K562 (cell line): Measurements from ENCODE around the gene TMEM181. TPM values are rescaled to one million over a fixed set of nuclear protein-coding genes. Genes with fewer than 3 reads are reported as not detected.

Source experiments
- EZH2 ChIP-seq: IDR thresholded peaks from 2 replicates; pipeline ENCODE4 v1.6.1; 2012; ENCODE audit warnings: low read depth, mild to moderate bottlenecking, inconsistent platforms, low read length, borderline replicate concordance
- HMBOX1 ChIP-seq: sonication (generic); IDR thresholded peaks from 2 replicates; pipeline ENCODE4 v1.6.1; 2016
- RREB1 ChIP-seq: fragments of 250-450 bp; sonication (Bioruptor Pico); IDR thresholded peaks from 2 replicates; pipeline ENCODE4 v1.4.0; 2020
- TCF7 ChIP-seq: sonication (generic); IDR thresholded peaks from 2 replicates; pipeline ENCODE4 v1.6.1; 2016; ENCODE audit warnings: antibody characterized with exemption, borderline replicate concordance
- polyA plus RNA-seq, 8 experiments: library from polyadenylated mRNA; depleted of rRNA in 4 of 8; stranded (reverse) in 5 of 8; unstranded in 3 of 8; fragments of >200 nt; fragmentation: Nextera tagmentation in 2 of 8; fragmentation: Illumina TruSeq in 1 of 8; extraction: Ambion mirVana in 2 of 8; extraction: Trizol in 1 of 8; gene quantifications; 2 replicates each; pipeline versions ENCODE4 v1.2.1 to v1.2.3, GENCODE V29; 2011 to 2014; ENCODE audit warnings: inconsistent platforms in 1 of 8, missing spikeins in 1 of 8
- total RNA-seq, 7 experiments: library from RNA; depleted of rRNA in 6 of 7; stranded (reverse); fragments of >200 nt in 6 of 7; fragmentation: Illumina TruSeq in 2 of 7; extraction: Trizol in 2 of 7; gene quantifications; 2 replicates each; pipeline versions ENCODE4 v1.2.1 to v1.2.3, GENCODE V29; 2011 to 2021; ENCODE audit warnings: low replicate concordance in 1 of 7

Gene TMEM181
- total and polyA plus RNA-seq, 9 of the 15 experiments (the other 6 are each of a cell fraction or from before 2014, with no cell fraction given): 5.6 to 27.2 (median 19.9) TPM

- TF ChIP-seq EZH2: peak; percentile 12; the same call in 1 of the 2 replicates
- TF ChIP-seq HMBOX1: no peak
- TF ChIP-seq TCF7: no peak
- TF ChIP-seq RREB1 (CRISPR knock-in tag): no peak
Observed at GRCh38 chr6:158662954-158663624, 103.2 kb downstream of the TMEM181 start (continued).
